K562 (cell line): Measurements from ENCODE around the gene RHOF. TPM values are rescaled to one million over a fixed set of nuclear protein-coding genes. Genes with fewer than 3 reads are reported as not detected.
A peak's percentile ranks its signal among the peaks of the same experiment; 100 is the strongest.

Source experiments
- CEBPB ChIP-seq: fragments of 450-650 bp; IDR thresholded peaks from 2 replicates; pipeline ENCODE4 v1.6.1; 2016; ENCODE audit warnings: missing genetic modification characterization, missing compliant biosample characterization
- ESRRA ChIP-seq: fragments of 450-650 bp; IDR thresholded peaks from 2 replicates; pipeline ENCODE4 v1.6.1; 2014; ENCODE audit warnings: low read depth, mild to moderate bottlenecking, moderate library complexity, borderline replicate concordance
- GTF2A2 ChIP-seq: IDR thresholded peaks from 2 replicates; pipeline ENCODE4 v1.6.1; 2016; ENCODE audit warnings: mild to moderate bottlenecking, missing genetic modification characterization, missing compliant biosample characterization
- HMGN3 ChIP-seq: IDR thresholded peaks from 2 replicates; pipeline ENCODE4 v1.6.1; 2011; ENCODE audit warnings: borderline replicate concordance, low read depth, mild to moderate bottlenecking, mixed read lengths, low read length; ENCODE audit not compliant: insufficient read length; ENCODE audit errors: extremely low read depth
- MAFK ChIP-seq: IDR thresholded peaks from 2 replicates; pipeline ENCODE4 v1.6.1; 2011; ENCODE audit warnings: low read length, improper control_type of control experiment
- MYNN ChIP-seq, 2 experiments: sonication (generic); formaldehyde crosslinking in 1 of 2; IDR thresholded peaks; 2 replicates each; pipeline versions ENCODE4 v1.5.0 to v1.6.1; 2016 to 2020; ENCODE audit warnings: antibody characterized with exemption in 1 of 2, missing genetic modification reagents in 1 of 2
- NONO ChIP-seq, 2 experiments: fragments of 200-400 bp in 1 of 2; fragments of 450-650 bp in 1 of 2; formaldehyde crosslinking in 1 of 2; IDR thresholded peaks; 2 replicates each; pipeline ENCODE4 v1.6.1; 2017; ENCODE audit warnings: low read depth in 2 of 2, mild to moderate bottlenecking in 2 of 2, moderate library complexity in 2 of 2, low read length in 1 of 2
- PHB2 ChIP-seq: fragments of 450-650 bp; IDR thresholded peaks from 2 replicates; pipeline ENCODE4 v1.6.1; 2017; ENCODE audit warnings: low read depth
- POLR2AphosphoS5 ChIP-seq: IDR thresholded peaks from 2 replicates; pipeline ENCODE4 v1.6.1; 2011; ENCODE audit warnings: mild to moderate bottlenecking, low read depth, low read length, moderate library complexity; ENCODE audit not compliant: control insufficient read depth, insufficient read depth
- PPARD ChIP-seq: fragments of 250-450 bp; sonication (Bioruptor Pico); IDR thresholded peaks from 2 replicates; pipeline ENCODE4 v1.8.0; 2022; ENCODE audit warnings: inconsistent platforms, mild to moderate bottlenecking, moderate library complexity
- TEAD1 ChIP-seq, 2 experiments: fragments of 450-650 bp in 1 of 2; sonication (generic) in 1 of 2; formaldehyde crosslinking; IDR thresholded peaks; 2 replicates each; pipeline versions ENCODE4 v1.4.0 to v1.8.0; 2020 to 2022; ENCODE audit warnings: mild to moderate bottlenecking in 2 of 2, missing genetic modification reagents in 1 of 2
- ZBED1 ChIP-seq: IDR thresholded peaks from 2 replicates; pipeline ENCODE4 v1.6.1; 2014
- ZNF224 ChIP-seq: sonication (generic); formaldehyde crosslinking; IDR thresholded peaks from 2 replicates; pipeline ENCODE4 v1.8.0; 2022; ENCODE audit warnings: mild to moderate bottlenecking, missing genetic modification reagents
- ZNF586 ChIP-seq: fragments of 450-650 bp; formaldehyde crosslinking; conservative IDR thresholded peaks from 2 replicates; pipeline ENCODE4 v1.4.0; 2020; ENCODE audit warnings: mild to moderate bottlenecking, moderate library complexity
- polyA plus RNA-seq, 8 experiments: library from polyadenylated mRNA; depleted of rRNA in 4 of 8; stranded (reverse) in 5 of 8; unstranded in 3 of 8; fragments of >200 nt; fragmentation: Nextera tagmentation in 2 of 8; fragmentation: Illumina TruSeq in 1 of 8; extraction: Ambion mirVana in 2 of 8; extraction: Trizol in 1 of 8; gene quantifications; 2 replicates each; pipeline versions ENCODE4 v1.2.1 to v1.2.3, GENCODE V29; 2011 to 2014; ENCODE audit warnings: inconsistent platforms in 1 of 8, missing spikeins in 1 of 8
- total RNA-seq, 7 experiments: library from RNA; depleted of rRNA in 6 of 7; stranded (reverse); fragments of >200 nt in 6 of 7; fragmentation: Illumina TruSeq in 2 of 7; extraction: Trizol in 2 of 7; gene quantifications; 2 replicates each; pipeline versions ENCODE4 v1.2.1 to v1.2.3, GENCODE V29; 2011 to 2021; ENCODE audit warnings: low replicate concordance in 1 of 7
- TF ChIP-seq, protein P1 (sequence below), 2 experiments: fragments of 450-650 bp; IDR thresholded peaks; 2 replicates each; pipeline ENCODE4 v1.6.1; 2016
- TF ChIP-seq, protein P2 (sequence below): fragments of 450-650 bp; IDR thresholded peaks from 2 replicates; pipeline ENCODE4 v1.6.1; 2018; ENCODE audit warnings: mild to moderate bottlenecking, low read depth; ENCODE audit not compliant: partially characterized antibody
- TF ChIP-seq, protein P3 (sequence below): fragments of 450-650 bp; IDR thresholded peaks from 2 replicates; pipeline ENCODE4 v1.6.1; 2018; ENCODE audit not compliant: partially characterized antibody
- TF ChIP-seq, protein P4 (sequence below), 2 experiments: fragments of 200-800 bp in 1 of 2; sonication (Bioruptor generic) in 1 of 2; sonication (generic) in 1 of 2; formaldehyde crosslinking in 1 of 2; IDR thresholded peaks in 1 of 2; conservative IDR thresholded peaks in 1 of 2; 2 replicates each; pipeline versions ENCODE4 v1.5.0 to v1.6.1; 2016 to 2020; ENCODE audit warnings: missing compliant biosample characterization in 1 of 2, missing genetic modification characterization in 1 of 2, missing genetic modification reagents in 1 of 2

RHOF gene
- total and polyA plus RNA-seq, 9 of the 15 experiments (the other 6 are each of a cell fraction or from before 2014, with no cell fraction given): 0.13 to 10.1 (median 4.0) TPM

DNA sequence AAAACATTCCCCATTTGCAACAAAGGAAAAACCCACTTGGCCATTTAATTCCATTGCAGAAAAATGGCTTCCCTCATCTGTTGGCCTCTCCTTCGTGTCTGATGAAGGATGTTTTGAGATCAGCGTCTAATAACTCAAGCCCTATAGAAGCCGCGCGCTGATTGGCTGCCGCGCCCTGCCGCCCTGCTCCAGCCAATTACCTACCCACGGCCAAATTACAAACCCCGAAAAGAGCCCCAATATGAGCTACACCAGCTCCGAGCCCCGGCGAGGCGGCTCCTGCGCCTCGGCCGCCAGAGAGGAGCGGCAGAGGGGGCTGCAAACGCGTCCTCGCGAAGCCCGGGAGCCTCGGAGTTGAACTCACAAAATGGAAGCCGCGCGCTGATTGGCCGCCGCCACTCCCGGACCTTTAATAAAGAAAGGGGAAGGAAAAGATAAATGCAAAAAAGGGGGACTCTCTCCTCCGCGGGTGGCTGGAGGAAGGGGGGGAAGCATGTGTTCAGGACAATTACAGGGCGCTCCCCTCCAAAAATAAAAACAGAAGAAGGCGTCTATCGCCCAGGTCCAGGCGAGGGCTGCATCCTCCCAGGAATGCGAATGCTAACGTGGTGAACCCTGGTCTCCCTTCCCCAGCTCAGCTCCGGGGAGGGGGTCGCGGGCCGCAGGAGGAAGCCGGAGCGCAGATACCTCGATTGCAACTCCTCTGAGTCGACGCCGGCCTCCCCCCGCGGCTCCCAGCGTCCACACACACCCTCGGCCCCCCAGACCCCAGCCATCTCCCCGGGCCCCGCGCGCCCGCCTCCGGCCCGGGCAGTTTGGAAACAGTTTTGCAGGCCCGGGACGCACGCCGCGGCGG, 9.6 kb upstream of the RHOF start (continued):
- TF ChIP-seq, protein P1, sequence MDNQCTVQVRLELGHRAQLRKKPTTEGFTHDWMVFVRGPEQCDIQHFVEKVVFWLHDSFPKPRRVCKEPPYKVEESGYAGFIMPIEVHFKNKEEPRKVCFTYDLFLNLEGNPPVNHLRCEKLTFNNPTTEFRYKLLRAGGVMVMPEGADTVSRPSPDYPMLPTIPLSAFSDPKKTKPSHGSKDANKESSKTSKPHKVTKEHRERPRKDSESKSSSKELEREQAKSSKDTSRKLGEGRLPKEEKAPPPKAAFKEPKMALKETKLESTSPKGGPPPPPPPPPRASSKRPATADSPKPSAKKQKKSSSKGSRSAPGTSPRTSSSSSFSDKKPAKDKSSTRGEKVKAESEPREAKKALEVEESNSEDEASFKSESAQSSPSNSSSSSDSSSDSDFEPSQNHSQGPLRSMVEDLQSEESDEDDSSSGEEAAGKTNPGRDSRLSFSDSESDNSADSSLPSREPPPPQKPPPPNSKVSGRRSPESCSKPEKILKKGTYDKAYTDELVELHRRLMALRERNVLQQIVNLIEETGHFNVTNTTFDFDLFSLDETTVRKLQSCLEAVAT (IDR thresholded peaks at IDR 0.05): peak; percentile 33 to 95; a peak in 3 of 4 replicates
- TF ChIP-seq PPARD: no peak
- TF ChIP-seq, protein P2, sequence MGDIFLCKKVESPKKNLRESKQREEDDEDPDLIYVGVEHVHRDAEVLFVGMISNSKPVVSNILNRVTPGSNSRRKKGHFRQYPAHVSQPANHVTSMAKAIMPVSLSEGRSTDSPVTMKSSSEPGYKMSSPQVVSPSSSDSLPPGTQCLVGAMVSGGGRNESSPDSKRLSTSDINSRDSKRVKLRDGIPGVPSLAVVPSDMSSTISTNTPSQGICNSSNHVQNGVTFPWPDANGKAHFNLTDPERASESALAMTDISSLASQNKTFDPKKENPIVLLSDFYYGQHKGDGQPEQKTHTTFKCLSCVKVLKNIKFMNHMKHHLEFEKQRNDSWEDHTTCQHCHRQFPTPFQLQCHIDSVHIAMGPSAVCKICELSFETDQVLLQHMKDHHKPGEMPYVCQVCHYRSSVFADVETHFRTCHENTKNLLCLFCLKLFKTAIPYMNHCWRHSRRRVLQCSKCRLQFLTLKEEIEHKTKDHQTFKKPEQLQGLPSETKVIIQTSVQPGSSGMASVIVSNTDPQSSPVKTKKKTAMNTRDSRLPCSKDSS: no peak
- 0 out of 2 replicates have a peak, but pooled peaks have one; percentile 21 for TF ChIP-seq ESRRA
- TF ChIP-seq MYNN (IDR thresholded peaks at IDR 0.05): no peak
- TF ChIP-seq MYNN (CRISPR knock-in tag; IDR thresholded peaks at IDR 0.05): no peak
- 0 out of 2 replicates have a peak, but pooled peaks have one; percentile 71 for TF ChIP-seq GTF2A2
- no peak for TF ChIP-seq NONO (IDR thresholded peaks at IDR 0.05; ENCODE audit: low read depth in 2 of 2, low read length in 1 of 2)
- TF ChIP-seq CEBPB (tag): no peak
- TF ChIP-seq HMGN3: peak; percentile 29
- no peak for TF ChIP-seq ZNF224 (CRISPR knock-in tag)
- peak; percentile 20; the same call in 1 of the 2 replicates for TF ChIP-seq ZBED1
- TF ChIP-seq, protein P3, sequence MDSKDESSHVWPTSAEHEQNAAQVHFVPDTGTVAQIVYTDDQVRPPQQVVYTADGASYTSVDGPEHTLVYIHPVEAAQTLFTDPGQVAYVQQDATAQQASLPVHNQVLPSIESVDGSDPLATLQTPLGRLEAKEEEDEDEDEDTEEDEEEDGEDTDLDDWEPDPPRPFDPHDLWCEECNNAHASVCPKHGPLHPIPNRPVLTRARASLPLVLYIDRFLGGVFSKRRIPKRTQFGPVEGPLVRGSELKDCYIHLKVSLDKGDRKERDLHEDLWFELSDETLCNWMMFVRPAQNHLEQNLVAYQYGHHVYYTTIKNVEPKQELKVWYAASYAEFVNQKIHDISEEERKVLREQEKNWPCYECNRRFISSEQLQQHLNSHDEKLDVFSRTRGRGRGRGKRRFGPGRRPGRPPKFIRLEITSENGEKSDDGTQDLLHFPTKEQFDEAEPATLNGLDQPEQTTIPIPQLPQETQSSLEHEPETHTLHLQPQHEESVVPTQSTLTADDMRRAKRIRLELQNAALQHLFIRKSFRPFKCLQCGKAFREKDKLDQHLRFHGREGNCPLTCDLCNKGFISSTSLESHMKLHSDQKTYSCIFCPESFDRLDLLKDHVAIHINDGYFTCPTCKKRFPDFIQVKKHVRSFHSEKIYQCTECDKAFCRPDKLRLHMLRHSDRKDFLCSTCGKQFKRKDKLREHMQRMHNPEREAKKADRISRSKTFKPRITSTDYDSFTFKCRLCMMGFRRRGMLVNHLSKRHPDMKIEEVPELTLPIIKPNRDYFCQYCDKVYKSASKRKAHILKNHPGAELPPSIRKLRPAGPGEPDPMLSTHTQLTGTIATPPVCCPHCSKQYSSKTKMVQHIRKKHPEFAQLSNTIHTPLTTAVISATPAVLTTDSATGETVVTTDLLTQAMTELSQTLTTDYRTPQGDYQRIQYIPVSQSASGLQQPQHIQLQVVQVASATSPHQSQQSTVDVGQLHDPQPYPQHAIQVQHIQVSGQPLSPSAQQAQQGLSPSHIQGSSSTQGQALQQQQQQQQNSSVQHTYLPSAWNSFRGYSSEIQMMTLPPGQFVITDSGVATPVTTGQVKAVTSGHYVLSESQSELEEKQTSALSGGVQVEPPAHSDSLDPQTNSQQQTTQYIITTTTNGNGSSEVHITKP: peak; percentile 90
- no peak for TF ChIP-seq MAFK
- peak; percentile 94 for TF ChIP-seq POLR2AphosphoS5
- TF ChIP-seq, protein P4, sequence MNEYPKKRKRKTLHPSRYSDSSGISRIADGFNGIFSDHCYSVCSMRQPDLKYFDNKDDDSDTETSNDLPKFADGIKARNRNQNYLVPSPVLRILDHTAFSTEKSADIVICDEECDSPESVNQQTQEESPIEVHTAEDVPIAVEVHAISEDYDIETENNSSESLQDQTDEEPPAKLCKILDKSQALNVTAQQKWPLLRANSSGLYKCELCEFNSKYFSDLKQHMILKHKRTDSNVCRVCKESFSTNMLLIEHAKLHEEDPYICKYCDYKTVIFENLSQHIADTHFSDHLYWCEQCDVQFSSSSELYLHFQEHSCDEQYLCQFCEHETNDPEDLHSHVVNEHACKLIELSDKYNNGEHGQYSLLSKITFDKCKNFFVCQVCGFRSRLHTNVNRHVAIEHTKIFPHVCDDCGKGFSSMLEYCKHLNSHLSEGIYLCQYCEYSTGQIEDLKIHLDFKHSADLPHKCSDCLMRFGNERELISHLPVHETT (CRISPR knock-in tag; conservative IDR thresholded peaks at IDR 0.05 in 1 of 2, IDR thresholded peaks at IDR 0.05 in 1 of 2): peak in 1 of 2 experiments; percentile 70; a peak in 2 of 4 replicates
- TF ChIP-seq PHB2: no peak
- TF ChIP-seq ZNF586 (CRISPR knock-in tag): no peak
- TF ChIP-seq TEAD1 (CRISPR knock-in tag; IDR thresholded peaks at IDR 0.05): peak in 1 of 2 experiments; percentile 74; a peak in 2 of 4 replicates
